ENCODE measurements around the gene MRGPRX2.

- TF ChIP-seq CTCF (IDR thresholded peaks at IDR 0.05) (no peak), POLR2A (IDR thresholded peaks at IDR 0.05) (no peak), EP300 (IDR thresholded peaks at IDR 0.05) (no peak)
These were observed 19.3 kb upstream of the MRGPRX2 start for GRCh38 chr11:19079643-19080440.
